Erythroblast (primary cell): ENCODE data around the gene TMC5.
A peak's percentile ranks its signal among the peaks of the same experiment; 100 is the strongest.

Experiments
- DNase-seq, 2 experiments: peaks; one replicate each; lab custom pipeline; 2025; lab: John Stamatoyannopoulos, UW
- GATA1 ChIP-seq: IDR thresholded peaks from 2 replicates; pipeline ENCODE4 v1.6.1; 2011; ENCODE audit warnings: low read depth, mild to moderate bottlenecking, control low read depth, low read length, moderate library complexity
- POLR2A ChIP-seq: IDR thresholded peaks from 2 replicates; pipeline ENCODE4 v1.6.1; 2011; ENCODE audit warnings: mild to moderate bottlenecking, low read length

The TMC5 gene

GRCh38 chr16:19430345-19430744, 12.7 kb downstream of the TMC5 start:
- no peak for DNase-seq
- TF ChIP-seq POLR2A (no peak), GATA1 (no peak)

GRCh38 chr16:19431636-19432340, 14.1 kb downstream of the TMC5 start:
- no peak for DNase-seq
- no peak for TF ChIP-seq GATA1
- TF ChIP-seq POLR2A, result no peak

GRCh38 chr16:19432429-19432828, 14.7 kb downstream of the TMC5 start:
- peak in 1 of 2 experiments; percentile 14 for DNase-seq
- TF ChIP-seq GATA1 (no peak), POLR2A (no peak)

GRCh38 chr16:19434584-19434983, 16.9 kb downstream of the TMC5 start:
- no peak for TF ChIP-seq POLR2A
- TF ChIP-seq GATA1, result no peak
- DNase-seq, result no peak

GRCh38 chr16:19436540-19436939, 18.9 kb downstream of the TMC5 start:
- DNase-seq, result no peak
- TF ChIP-seq GATA1 (no peak), POLR2A (no peak)

GRCh38 chr16:19437280-19437679, 19.6 kb downstream of the TMC5 start:
- no peak for TF ChIP-seq GATA1
- TF ChIP-seq POLR2A, result no peak
- no peak for DNase-seq

GRCh38 chr16:19438739-19439138, 21.1 kb downstream of the TMC5 start:
- no peak for TF ChIP-seq POLR2A
- no peak for DNase-seq

- DNase-seq, result no peak
- TF ChIP-seq POLR2A, result no peak
- TF ChIP-seq GATA1, result no peak
These were observed 21.8 kb downstream of the TMC5 start for GRCh38 chr16:19439483-19439882.

GRCh38 chr16:19443659-19444058, 26.0 kb downstream of the TMC5 start:
- TF ChIP-seq POLR2A (no peak), GATA1 (no peak)

GRCh38 chr16:19446300-19446846, 28.7 kb downstream of the TMC5 start:
- DNase-seq, result no peak

More at GRCh38 chr16:19443659-19444058, 26.0 kb downstream of the TMC5 start:
- DNase-seq, result no peak

GRCh38 chr16:19446886-19447285, 29.2 kb downstream of the TMC5 start:
- no peak for DNase-seq
- TF ChIP-seq POLR2A (no peak), GATA1 (no peak)

More at GRCh38 chr16:19446300-19446846, 28.7 kb downstream of the TMC5 start:
- no peak for TF ChIP-seq POLR2A
- no peak for TF ChIP-seq GATA1

- TF ChIP-seq POLR2A, result no peak
- no peak for TF ChIP-seq GATA1
- no peak for DNase-seq
These were observed 32.5 kb downstream of the TMC5 start for GRCh38 chr16:19450186-19450585.

GRCh38 chr16:19458722-19459379, 41.2 kb downstream of the TMC5 start:
- TF ChIP-seq GATA1 (no peak), POLR2A (no peak)
- no peak for DNase-seq

- TF ChIP-seq GATA1, result no peak
- no peak for TF ChIP-seq POLR2A
- DNase-seq, result no peak
These were observed 42.7 kb downstream of the TMC5 start for GRCh38 chr16:19460397-19460796.
